Measurements from ENCODE around the gene MFAP3L. TPM values are rescaled to one million over a fixed set of nuclear protein-coding genes. Genes with fewer than 3 reads are reported as not detected.
A peak's percentile ranks its signal among the peaks of the same experiment; 100 is the strongest.
"Not testable (repeated sequence)": the region's sequence is repeated elsewhere in the genome, so short reads cannot be mapped to it uniquely, and the experiment has no call there.

The MFAP3L gene
- total RNA-seq (2014; rRNA removed; shearing (Covaris generic)) = 0.10 and 0.12 TPM in 2 replicates

GRCh38 chr4:170026253-170027021 is at the start of gene MFAP3L:
Gene MFAP3L (minus strand): TSS chr4:170026395. CDS start chr4:170005877, 20,518 bp downstream.
- DNase-seq (ENCODE audit: low read depth) = peak; percentile 72

GRCh38 chr4:170071196-170071595 is 45.0 kb upstream of the MFAP3L start:
- DNase-seq (ENCODE audit: low read depth) = no peak

- no peak for DNase-seq (ENCODE audit: low read depth)
These were observed 42.4 kb upstream of the MFAP3L start for GRCh38 chr4:170068438-170069128.

GRCh38 chr4:170059421-170059820 is 33.2 kb upstream of the MFAP3L start:
- no peak for DNase-seq (ENCODE audit: low read depth)

- DNase-seq (ENCODE audit: low read depth) = no peak
These were observed 32.6 kb upstream of the MFAP3L start for GRCh38 chr4:170058826-170059225.

- no peak for DNase-seq (ENCODE audit: low read depth)
These were observed 31.7 kb upstream of the MFAP3L start for GRCh38 chr4:170057866-170058265.

GRCh38 chr4:170052919-170053318 is 26.7 kb upstream of the MFAP3L start:
- no peak for DNase-seq (ENCODE audit: low read depth)

GRCh38 chr4:170051402-170051801 is 25.2 kb upstream of the MFAP3L start:
- no peak for DNase-seq (ENCODE audit: low read depth)

- no peak for DNase-seq (ENCODE audit: low read depth)
These were observed 23.6 kb upstream of the MFAP3L start for GRCh38 chr4:170049766-170050165.

- DNase-seq (ENCODE audit: low read depth) = peak; percentile 49
These were observed 21.7 kb upstream of the MFAP3L start for GRCh38 chr4:170047771-170048354.

GRCh38 chr4:170046156-170046555 is 20.0 kb upstream of the MFAP3L start:
- not testable (repeated sequence) for DNase-seq (ENCODE audit: low read depth)

GRCh38 chr4:170040031-170040680 is 14.0 kb upstream of the MFAP3L start:
- DNase-seq (ENCODE audit: low read depth) = no peak

- DNase-seq (ENCODE audit: low read depth) = no peak
These were observed 12.6 kb upstream of the MFAP3L start for GRCh38 chr4:170038769-170039168.

GRCh38 chr4:170038232-170038631 is 12.0 kb upstream of the MFAP3L start:
- DNase-seq (ENCODE audit: low read depth) = no peak

GRCh38 chr4:170037481-170037880 is 11.3 kb upstream of the MFAP3L start:
- no peak for DNase-seq (ENCODE audit: low read depth)

- DNase-seq (ENCODE audit: low read depth) = no peak
These were observed 9.7 kb upstream of the MFAP3L start for GRCh38 chr4:170035845-170036244.

- DNase-seq (ENCODE audit: low read depth) = no peak
These were observed 9.0 kb upstream of the MFAP3L start for GRCh38 chr4:170035231-170035630.

GRCh38 chr4:170033999-170034398 is 7.8 kb upstream of the MFAP3L start:
- DNase-seq (ENCODE audit: low read depth) = no peak

GRCh38 chr4:170030121-170030520 is 3.9 kb upstream of the MFAP3L start:
- DNase-seq (ENCODE audit: low read depth) = peak; percentile 5

- DNase-seq (ENCODE audit: low read depth) = peak; percentile 82
These were observed 1.1 kb upstream of the MFAP3L start for GRCh38 chr4:170027181-170027829.

GRCh38 chr4:170025523-170026252 is 507 bp downstream of the MFAP3L start:
- no peak for DNase-seq (ENCODE audit: low read depth)

Measured in M059J (cell line).